ENCODE data around the gene PDIA5.

The PDIA5 gene

DNA sequence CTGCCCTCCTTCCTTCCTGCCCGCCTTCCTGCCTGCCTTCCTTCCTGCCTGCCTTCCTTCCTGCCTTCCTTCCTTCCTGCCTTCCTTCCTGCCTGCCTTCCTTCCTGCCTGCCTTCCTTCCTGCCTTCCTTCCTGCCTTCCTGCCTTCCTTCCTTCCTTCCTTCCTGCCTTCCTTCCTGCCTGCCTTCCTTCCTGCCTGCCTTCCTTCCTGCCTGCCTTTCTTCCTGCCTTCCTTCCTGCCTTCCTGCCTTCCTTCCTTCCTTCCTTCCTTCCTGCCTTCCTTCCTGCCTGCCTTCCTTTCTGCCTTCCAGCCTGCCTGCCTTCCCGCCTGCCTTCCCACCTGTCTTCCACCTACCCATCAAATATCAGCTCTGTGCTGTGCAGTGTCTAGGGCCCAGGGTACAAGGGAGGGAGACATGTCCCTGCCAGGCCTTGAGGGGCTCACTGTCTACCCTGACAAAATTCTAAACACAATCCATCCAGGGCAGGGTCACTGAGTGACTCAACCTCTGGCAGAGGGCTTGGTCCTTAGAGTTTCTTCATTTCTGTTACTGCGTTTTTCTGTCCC is 85.1 kb downstream of the PDIA5 start:
- DNase-seq: peak; percentile 6

DNA sequence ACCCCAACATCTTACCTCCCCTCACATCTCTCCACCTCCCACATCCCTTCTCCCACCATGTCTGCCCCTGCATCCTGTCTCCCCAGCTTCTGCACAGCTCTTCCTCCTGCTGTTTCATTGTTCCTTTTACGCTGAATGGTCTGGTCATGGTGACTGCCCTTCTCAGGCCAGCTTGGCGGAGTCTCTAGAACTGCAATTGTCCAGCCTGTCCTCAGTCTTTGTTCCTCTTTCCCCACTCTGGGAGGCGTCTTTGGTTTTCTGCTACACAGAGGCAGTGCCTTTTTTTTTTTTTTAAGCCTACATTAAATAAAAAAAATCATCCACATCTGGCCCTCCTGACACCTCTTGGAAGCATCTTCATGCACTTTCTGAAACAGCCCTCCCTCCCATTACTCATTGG is 85.9 kb downstream of the PDIA5 start:
- peak; percentile 55 for DNase-seq

DNA sequence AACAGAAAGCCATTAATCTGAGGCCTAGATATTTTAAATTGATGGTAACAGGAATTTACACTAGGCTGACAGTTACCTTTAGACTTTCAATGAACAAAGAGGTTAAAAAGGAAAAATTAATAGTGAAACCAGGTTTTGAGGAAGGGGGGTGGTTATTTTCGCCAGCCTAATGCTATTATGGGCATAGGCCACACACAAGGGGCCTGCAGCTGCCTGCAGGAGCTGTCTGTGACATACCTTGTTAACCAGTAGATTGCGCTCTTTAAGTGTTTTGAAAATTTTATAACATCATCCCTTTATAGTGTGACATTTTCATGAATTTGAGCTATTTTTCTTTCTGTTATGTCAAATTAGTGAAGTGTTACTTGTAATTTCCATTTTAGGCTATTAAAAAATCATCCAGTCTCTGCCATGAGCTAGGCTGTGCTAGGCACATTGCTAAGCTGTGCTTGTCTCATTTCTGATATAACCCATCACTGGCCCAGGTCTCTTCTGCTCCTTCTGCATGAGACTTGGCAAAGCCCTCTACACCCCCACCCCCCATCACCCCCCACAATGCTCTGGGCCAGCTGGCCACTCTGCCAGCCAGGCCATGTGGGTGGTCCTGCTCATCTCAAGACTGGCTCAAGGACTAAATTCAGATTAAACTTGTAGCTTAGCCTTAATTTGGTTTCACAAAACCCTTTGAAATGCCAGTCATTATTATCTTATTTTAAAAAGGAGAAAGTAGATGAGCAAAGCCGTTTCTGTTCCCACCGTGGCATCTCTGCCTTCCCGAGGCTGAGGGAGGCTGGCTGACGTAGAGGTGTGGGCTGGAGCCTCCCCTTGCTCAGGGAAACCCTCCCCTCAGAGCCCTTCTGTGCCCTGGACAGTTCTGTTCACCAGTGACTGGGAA is 86.5 kb downstream of the PDIA5 start:
- peak; percentile 21 for DNase-seq

DNA sequence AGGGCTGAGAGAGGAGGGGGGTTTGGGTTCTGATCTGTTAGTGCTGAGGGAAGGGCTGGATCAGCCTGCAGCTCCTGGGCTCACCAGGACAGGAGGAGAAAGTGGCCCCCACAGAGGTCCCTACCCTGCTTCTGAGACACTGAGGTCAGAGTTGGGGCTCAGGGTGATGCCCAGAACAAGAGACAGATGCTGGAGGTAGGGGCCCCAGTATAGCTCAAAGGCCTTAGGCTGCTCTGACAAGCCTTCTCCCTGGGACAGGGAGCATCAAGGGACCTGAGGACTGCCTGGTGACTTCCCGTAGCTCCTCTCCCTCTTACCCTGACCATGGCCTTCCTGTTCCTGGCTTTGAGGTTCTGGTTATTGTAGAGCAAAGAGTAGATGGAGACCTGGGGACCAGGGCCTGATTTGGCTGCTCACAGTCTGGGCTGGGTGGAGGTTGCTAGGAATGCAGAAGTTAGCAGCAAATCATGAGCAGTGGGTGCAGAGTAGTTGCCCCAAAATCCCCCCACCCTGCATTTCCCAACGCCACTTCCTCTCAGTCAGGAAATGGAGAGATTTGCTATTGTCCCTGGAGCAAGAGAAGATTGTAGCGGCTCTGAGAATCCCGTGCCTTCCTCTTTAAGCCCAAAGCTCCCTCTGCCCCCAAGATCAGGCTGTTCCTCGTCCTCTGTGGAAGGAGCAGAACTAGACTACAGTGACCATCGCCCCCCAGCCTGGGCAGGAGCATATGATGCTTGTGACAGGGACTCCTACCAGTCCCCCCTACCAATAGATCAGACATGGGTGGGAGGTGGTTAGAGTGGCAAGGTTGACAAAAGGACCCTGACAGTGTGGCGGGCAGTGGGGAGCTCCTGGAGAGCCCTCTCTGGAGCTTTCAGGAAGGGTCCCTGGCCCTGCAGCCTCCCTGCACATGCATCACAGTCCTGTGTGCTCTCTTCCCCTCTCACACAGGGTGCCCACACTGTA is 87.5 kb downstream of the PDIA5 start:
- DNase-seq: peak; percentile 48

DNA sequence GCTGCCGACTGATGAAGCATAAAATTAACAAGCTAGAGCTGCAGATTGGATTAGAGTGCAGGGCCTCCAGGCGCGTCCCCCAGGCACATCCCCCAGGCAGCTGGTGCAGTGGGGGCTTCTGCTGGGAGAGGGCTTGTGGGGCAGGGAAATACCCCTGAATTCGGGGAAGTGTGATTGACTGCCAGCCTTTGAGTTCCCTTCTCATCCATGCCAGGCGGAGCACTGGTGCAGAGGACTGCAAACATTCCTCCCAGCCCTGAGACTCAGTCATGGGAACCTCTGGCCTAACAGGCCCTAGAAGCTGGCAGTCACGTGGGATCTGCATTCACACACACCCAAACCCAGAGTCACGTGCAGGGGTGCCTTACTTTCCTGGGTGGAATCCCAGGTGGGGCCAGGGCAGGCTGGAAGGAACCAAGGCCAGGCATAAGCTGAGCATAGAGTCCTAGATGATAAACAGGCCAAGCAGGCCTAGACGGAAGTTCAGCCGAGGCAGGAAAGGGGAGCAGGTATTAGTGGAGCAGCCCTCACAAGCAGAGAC is 88.7 kb downstream of the PDIA5 start:
- DNase-seq: no peak

DNA sequence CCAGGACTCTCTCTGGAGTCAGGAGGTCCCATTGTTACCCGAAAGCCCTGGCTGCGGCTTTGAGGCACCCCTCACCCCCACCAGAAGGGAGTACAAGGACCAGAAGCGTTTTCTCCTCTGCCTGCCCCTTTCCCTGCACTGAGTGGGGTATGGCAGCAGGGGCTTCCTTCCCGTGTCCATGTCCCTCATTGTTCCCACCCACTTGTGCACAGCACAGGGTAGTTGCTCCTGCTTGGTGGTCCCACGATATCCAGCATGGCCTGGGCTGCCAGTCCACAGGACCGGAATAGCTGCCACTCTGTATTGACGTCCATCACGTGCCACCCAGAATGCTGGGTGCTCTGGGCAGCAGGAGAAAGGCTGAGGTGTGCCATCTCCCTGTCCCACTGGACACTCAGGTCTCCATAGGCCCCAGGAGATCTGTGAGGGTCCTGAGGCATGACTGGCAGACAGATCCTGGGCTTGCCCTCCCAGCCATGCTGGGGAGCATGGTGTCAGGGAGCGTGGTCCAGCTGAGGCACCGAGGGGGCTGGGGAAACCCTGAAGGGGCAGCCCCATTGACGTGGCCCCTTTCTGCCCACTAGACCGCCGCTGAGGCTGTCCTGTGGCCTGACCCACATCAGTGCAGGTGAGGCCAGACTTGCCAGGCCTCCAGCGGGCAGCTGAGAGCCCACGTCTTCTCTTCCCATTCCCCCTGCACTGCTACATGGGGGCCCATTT is 89.6 kb downstream of the PDIA5 start:
- no peak for DNase-seq

DNA sequence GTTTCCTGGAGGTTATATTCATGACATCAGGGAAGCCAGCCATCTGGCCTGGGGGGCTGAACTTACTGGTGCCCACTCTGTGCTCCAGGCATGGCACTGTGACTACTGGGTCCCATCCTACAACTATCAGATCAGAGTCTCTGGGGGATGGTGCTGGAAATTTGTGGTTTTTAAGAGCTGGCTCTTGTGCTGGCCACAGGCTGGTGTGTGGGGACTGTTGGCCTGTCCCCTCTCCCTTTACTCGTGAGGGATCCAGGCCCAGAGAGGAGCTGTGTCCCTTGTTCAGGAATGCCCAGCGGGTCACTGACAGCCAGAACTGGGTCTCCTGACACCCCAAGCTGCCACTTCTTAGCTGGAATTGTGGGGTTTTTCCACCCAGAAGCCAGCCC is 90.4 kb downstream of the PDIA5 start:
- DNase-seq: no peak

DNA sequence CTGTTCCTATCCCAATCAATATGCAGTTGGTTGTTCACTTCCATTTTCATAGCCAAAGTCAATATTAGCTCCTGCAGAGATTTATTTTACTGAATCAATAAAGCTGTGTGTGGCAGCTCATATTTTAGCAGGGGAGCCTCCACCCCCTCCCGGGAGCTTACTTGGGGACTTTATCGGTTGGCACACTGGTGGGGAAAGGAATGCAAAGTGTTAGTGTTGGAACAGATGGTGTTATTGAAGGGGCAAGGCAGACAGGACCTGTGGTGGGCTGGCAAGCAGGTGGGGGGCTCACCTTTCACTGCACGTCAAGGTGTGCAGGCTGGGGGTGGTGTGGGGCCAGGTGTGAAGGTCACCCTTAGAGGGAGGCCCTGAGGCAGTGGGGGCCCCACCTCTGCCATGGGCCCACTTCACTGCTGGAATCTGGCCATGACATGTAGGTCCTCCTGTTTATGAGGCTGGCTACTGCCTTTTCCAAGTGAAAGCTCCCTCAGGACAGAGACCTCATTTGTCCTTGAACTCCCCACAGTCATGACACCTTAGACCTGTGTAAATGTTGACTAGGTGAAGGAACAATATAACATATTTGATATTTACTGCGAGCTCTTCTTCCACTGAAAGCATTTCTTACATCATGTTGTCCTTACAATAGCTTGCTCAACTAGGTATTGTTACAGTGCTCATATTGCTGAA is 90.9 kb downstream of the PDIA5 start:
- no peak for DNase-seq

DNA sequence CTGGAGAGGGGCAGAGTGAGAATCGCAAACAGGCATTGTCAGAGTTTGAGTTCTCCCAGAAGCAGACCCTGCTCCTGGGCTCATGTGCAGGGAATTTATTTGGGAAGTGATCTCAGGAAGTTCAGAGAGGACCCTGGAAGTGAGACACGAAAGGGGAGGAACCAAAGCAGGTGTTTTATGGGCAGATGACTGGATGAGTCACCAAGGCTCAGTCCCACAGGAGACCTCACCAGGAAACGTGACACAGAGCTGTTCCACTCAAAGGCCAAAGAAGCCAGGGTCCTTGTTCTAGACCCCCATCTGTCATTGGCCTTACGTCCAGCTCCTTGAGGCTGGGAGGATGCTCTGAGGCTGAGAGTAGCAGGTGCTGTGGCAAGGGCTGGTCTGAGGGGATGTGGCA is 91.5 kb downstream of the PDIA5 start:
- no peak for DNase-seq

DNA sequence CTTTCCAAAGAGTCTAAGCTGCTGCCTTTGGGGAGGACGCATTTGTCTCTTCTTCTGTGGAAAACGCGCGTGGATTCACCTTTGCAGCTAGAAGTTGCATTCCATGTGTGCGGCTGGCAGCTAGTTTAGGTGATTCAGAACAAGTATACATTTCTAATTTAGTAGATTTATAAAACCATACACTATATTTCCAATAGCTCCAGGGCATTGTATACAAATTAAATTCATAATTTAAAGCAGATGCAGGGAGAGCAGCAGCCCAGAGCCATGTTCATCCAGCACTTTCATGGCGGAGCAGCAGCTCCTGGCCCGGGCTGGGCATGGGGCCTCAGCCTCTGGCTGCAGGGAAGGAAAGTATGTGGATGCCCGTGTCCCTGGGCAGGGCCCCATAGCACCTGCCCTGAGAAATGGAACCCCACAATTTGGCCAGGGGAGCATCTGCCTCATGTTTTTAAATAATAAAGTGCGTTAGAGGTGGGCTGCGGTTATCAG is 92.1 kb downstream of the PDIA5 start:
- DNase-seq: no peak

DNA sequence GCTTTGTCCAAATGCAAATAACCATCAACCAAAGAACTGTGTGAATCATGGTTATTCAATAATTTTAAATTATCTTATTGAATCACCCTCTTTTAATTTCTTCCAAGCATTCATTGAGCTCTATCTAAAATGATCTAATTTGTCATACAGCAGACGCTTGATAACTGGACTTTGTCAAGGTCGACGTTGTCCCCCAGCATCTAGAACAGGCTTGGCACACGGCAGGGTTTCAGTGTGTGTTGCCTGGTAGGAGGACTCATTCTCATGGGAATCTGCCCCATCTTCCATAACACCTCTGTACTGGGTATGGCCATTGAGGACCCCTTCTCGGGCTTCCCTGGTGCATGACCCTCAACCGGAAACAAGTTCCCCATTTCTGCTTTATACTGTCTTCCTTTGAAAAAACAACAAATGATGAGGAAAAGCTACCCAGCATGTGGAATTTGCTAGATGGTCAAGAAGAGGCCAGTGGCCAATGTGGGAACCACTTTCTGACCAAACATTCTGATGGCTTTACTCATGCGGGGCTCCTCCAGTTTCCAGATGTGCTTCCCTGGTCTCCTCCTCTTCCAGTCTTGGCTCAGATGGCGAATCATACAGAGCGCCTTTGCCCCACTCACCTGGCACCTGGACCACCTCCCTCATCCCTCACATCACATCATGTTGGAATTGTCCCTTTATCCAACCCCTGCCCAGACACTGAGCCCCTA is 93.3 kb downstream of the PDIA5 start:
- no peak for DNase-seq

DNA sequence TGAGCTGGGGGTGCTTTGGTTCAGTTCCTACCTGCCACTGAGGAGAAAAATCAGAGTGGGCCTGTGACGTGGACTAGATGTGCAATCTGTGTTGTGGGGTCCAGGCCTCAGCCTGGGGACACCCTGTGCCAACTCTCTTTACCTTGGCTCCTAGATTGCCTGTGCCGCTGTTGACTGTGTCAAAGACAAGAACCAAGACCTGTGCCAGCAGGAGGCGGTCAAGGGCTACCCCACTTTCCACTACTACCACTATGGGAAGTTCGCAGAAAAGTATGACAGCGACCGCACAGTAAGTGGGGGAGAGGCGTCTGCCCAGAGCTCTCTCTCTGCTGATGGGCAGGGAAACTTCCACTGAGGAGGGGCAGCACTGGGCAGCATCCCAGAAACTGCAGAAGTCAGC is 94.3 kb downstream of the PDIA5 start:
- no peak for DNase-seq

DNA sequence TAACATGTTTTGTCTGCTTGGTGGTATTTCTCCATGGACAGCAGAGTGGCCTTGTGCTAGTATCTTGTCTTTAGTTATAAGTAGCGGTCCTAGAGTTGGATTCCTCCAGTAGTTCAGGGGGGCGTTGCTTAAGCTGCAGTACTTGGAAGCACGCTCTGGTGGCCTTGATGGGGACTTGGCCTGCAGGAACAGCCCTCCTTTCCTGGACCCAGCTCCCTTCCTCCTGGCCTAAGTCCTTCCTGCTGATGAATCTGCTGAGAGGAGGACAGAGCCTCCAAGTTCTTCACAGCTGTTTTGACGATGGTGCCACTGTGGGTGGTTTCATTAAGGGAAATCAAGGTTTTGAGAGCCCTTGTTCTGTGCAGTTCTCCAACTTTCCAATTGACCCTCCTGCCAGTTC is 96.3 kb downstream of the PDIA5 start:
- no peak for DNase-seq

DNA sequence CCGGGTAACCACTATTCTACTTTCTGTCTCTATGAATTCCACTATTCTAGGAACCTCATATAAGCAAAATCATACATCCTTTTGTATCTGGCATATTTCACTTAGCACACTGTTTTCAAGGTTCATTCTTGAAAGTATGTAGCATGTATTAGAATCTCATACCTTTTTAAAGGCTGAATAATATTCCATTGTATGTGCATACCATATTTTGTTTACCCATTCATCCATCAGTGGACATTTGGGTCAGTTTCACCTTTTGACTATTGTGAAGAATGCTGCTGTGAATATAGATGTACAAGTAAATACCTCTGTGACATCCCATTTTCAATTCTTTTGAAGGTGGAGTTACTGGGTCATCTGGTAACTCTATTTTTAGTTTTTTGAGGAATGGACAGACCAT is 98.3 kb downstream of the PDIA5 start:
- DNase-seq: no peak

DNA sequence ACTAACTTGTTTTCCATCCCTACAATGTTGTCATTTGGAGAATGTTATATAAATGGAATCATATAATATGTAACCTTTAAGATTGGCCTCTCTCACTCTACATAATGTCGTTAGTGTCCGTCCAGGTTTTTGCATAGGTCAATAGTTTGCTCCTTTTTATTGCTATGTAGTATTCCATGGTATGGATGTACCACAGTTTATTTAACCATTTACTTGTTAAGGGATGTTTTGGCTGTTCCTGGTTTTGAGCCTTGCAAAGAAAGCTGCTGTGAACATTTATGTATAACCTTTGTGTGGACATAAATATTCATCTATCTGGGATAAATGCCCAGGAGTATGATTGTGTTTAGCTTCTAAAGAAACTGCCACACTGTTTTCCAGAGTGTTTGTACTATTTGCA is 100.9 kb downstream of the PDIA5 start:
- DNase-seq: no peak

DNA sequence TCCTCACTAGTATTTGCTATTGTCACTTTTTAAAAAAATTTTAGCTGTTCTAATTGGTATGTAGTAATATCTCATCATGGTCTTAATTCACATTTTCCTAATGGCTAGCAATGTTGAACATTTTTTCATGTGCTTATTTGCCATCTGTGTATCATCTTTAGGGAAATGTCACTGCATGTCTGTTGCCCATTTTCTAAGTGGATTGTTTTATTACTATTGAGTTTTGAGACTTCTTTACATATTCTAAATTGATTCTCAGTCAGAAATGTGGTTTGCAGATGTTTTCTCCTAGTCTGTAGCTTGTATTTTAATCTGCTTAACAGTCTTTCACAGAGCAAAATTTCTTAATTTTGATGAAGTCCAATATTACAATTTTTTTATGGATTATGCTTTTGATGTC is 101.3 kb downstream of the PDIA5 start:
- DNase-seq: no peak

DNA sequence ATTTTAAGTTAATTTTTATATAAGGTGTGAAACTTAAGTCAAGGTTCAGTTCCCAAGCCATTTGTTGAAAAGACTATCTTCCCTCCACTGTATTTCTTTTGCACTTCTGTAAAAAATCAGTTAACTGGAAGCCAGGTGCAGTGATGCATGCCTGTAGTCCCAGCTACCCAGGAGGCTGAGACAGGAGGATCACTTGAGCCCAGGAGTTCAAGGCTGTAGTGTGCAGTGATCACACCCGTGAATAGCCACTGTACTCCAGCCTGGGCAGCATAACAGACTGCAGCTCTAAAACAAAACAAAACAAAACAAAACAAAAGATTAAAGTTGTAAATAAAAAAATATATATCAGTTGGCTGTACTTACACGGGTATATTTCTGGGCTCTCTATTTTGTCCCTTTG is 101.8 kb downstream of the PDIA5 start:
- no peak for DNase-seq

DNA sequence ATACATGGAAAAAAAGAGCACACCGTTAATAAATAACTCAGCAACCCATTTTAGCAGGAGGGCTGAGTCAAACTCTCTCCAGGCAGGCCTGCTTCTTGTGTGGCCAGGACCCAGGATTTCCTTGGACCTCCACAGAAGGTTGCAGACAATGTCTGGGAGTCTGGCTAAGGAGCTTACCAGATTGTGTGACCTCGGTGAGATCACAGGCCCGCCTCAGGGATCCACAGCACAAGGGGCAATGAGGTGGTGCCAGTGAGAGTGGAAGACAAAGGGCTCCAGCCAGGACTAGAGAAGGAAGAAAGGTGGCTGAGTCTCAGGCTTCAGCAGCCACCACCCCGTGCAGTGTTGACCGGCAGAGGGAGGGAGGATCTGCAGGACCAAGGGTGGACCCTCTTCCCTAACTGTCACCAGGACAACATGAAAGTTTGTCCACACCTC is 102.7 kb downstream of the PDIA5 start:
- no peak for DNase-seq

DNA sequence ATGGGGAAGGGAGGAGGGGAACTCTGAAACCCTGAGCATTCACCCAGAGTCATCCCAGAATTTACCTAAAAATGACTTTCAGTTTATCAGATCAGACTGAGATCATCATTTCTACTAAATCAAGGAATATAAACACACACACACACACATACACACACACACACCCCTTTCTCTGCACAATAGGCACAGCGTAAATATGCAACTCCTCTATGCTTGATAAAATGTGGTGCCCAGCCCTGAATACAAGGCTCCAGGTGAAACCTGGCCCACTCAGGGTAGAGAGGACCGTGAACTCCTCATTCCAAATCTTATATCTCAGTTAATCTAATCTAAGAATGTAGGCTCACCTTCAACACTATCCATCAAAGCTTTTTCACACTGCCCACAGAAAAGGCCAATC is 103.1 kb downstream of the PDIA5 start:
- no peak for DNase-seq

DNA sequence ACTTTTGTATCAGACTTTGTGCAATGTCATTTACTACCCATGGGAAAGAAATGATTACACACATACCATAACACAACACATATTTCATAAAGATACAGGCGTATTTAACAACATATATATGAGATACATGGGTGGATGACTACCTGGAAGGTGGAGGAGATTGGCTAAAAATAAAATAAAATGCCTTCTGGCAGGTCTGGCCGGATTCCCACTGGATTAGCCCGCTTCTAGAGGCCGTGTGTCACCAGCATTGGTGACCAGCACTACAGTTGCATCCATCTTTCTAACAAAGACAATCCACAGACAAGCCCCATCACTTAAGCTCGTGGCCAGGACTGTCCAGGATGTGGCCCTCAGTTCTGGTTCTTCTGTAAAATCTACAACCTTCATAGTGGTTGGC is 114.0 kb downstream of the PDIA5 start:
- no peak for DNase-seq

DNA sequence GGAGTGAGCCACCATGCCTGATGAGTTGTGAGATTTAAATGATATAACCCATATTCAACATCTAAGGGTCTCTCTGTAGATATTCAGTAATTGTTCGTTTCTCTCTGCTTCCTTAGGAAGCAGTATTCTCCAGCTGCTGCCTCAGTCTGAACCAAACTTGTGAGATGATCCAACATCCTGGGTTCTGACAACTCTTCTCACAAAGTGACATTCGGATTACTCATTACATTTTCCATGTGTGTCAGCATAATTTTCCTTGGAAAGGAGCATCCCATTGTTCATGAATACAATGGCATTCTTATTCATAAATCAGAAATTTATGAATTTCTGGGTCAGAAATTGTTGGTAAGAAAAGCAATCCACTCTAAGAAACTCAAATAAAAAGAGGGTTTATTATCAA is 119.9 kb downstream of the PDIA5 start:
- no peak for DNase-seq

All from suppressor macrophage treated with lipopolysaccharide for 4 hours (primary cell).